Hepatocyte (in vitro differentiated cells): ENCODE data around the gene ITGB7. TPM values are rescaled to one million over a fixed set of nuclear protein-coding genes. Genes with fewer than 3 reads are reported as not detected.

Source experiments
- DNase-seq: peaks from one replicate; pipeline ENCODE4 v3.0.0-alpha.2; 2016; ENCODE audit warnings: low spot score
- H2AFZ ChIP-seq: fragments of 200-600 bp; sonication (generic); 2 replicates; pipeline ENCODE4 v1.6.0; 2016; ENCODE audit warnings: antibody characterized with exemption, mild to moderate bottlenecking
- H3K27ac ChIP-seq: fragments of 200-600 bp; sonication (generic); 2 replicates; pipeline ENCODE4 v1.5.1; 2016; ENCODE audit warnings: mild to moderate bottlenecking
- H3K27me3 ChIP-seq: fragments of 200-600 bp; sonication (generic); 2 replicates; pipeline ENCODE4 v1.6.1; 2016
- H3K36me3 ChIP-seq: fragments of 200-600 bp; sonication (generic); replicated peaks from 2 replicates; pipeline ENCODE4 v1.5.1; 2016; ENCODE audit warnings: low read depth; ENCODE audit not compliant: insufficient read depth
- H3K4me1 ChIP-seq: fragments of 200-600 bp; sonication (generic); 2 replicates; pipeline ENCODE4 v1.5.1; 2016; ENCODE audit warnings: mild to moderate bottlenecking, moderate library complexity; ENCODE audit not compliant: insufficient read depth
- H3K4me2 ChIP-seq: fragments of 200-600 bp; sonication (generic); 2 replicates; pipeline ENCODE4 v1.6.0; 2016
- H3K4me3 ChIP-seq: fragments of 200-600 bp; sonication (generic); 2 replicates; pipeline ENCODE4 v1.5.1; 2016; ENCODE audit warnings: mild to moderate bottlenecking
- H3K79me2 ChIP-seq: fragments of 200-600 bp; sonication (generic); 2 replicates; pipeline ENCODE4 v1.6.0; 2017; ENCODE audit warnings: mild to moderate bottlenecking
- H3K9me2 ChIP-seq: fragments of 200-600 bp; sonication (generic); replicated peaks from 2 replicates; pipeline ENCODE4 v1.6.0; 2017; ENCODE audit warnings: mild to moderate bottlenecking; ENCODE audit not compliant: insufficient read depth
- H3K9me3 ChIP-seq: fragments of 200-600 bp; sonication (generic); 2 replicates; pipeline ENCODE4 v1.5.1; 2016; ENCODE audit warnings: low read depth, mild to moderate bottlenecking
- H4K20me1 ChIP-seq: fragments of 200-600 bp; sonication (generic); 2 replicates; pipeline ENCODE4 v1.6.0; 2016; ENCODE audit warnings: mild to moderate bottlenecking; ENCODE audit not compliant: insufficient read depth, poor library complexity, severe bottlenecking
- EZH2 ChIP-seq: fragments of 200-600 bp; sonication (generic); IDR thresholded peaks from 2 replicates; pipeline ENCODE4 v1.6.1; 2016; ENCODE audit warnings: antibody characterized with exemption, mild to moderate bottlenecking, borderline replicate concordance
- EZH2phosphoT487 ChIP-seq: fragments of 200-600 bp; sonication (generic); IDR thresholded peaks from one replicate; pipeline ENCODE4 v1.6.1; 2018; ENCODE audit warnings: antibody characterized with exemption, mild to moderate bottlenecking, low read depth, moderate library complexity; ENCODE audit not compliant: unreplicated experiment, severe bottlenecking
- WGBS: methylation state at CpG from one replicate; pipeline ENCODE4 v1.1.6; 2016; ENCODE audit warnings: low lambda C conversion rate; ENCODE audit errors: missing lambda C conversion rate; 5-methylcytosine and 5-hydroxymethylcytosine counted together
- polyA plus RNA-seq: library from polyadenylated mRNA; unstranded; fragments of >200 nt; fragmentation: Nextera tagmentation; extraction: Ambion mirVana; gene quantifications from 2 replicates; pipeline ENCODE4 v1.2.1, GENCODE V29; 2016
- total RNA-seq: library from RNA; depleted of rRNA; stranded (reverse); fragments of >200 nt; gene quantifications from 2 replicates; pipeline ENCODE4 v1.2.3, GENCODE V29; 2014
- TF ChIP-seq, protein P1 (sequence below): fragments of 200-600 bp; sonication (generic); IDR thresholded peaks from 2 replicates; pipeline ENCODE4 v1.5.1; 2016; ENCODE audit warnings: antibody characterized with exemption, mild to moderate bottlenecking; ENCODE audit not compliant: poor library complexity

The ITGB7 gene
- total and polyA plus RNA-seq, 2 experiments from 2014 or later: 0.23 TPM; not detected in 1

DNA sequence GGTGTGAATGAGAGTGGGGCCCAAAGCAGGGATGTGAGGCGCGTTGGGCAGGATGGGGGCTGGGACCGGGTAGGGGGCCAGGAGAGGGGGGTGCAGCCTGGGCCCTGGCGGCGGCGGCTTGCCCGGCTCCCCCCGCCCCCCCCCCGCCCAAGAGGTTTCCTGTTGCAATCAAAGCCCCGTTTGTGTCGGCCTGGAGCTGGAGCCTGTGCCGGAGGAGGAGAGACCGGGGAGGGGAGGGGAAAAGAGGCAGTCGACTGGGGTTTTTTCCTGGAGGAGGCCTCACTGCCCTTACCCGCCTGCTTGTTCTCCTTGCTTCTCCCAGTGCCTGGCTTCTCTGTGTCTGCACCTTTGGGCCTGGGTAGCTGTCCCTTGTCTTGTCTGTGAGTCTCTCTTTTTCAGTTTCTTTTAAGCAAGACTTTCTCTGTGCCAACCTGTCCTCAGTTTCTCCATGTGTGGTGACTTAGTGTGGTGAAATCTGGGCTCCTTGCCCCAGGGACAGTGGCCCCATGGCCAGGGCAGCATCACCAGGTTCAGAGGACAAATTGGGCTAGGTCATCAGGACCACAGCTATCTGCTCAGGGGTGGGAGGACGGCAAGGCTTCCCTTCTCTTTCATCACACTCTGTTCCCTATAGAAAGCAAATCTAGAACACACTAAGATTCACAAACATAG lies 16.5 kb upstream of the ITGB7 start:
- WGBS: 43% methylated on average over 4 of the region's 16 CpGs
- Histone ChIP-seq H3K4me2 (peak overlapping the region; percentile 98), H3K9me3 (no peaks in the 10 kb centered on the region), H2AFZ (no peak overlapping the region), H3K9me2 (no peaks in the 10 kb centered on the region), H3K4me3 (no peak overlapping the region), H3K79me2 (peaks cover 17% of the 10 kb centered on the region), H3K27ac (peak overlapping the region; percentile 100), H3K36me3 (no peaks in the 10 kb centered on the region), H4K20me1 (no peaks in the 10 kb centered on the region), H3K27me3 (no peaks in the 10 kb centered on the region), H3K4me1 (peaks cover 43% of the 10 kb centered on the region)
- no peak for TF ChIP-seq EZH2phosphoT487
- no peak for TF ChIP-seq EZH2
- TF ChIP-seq, protein P1, sequence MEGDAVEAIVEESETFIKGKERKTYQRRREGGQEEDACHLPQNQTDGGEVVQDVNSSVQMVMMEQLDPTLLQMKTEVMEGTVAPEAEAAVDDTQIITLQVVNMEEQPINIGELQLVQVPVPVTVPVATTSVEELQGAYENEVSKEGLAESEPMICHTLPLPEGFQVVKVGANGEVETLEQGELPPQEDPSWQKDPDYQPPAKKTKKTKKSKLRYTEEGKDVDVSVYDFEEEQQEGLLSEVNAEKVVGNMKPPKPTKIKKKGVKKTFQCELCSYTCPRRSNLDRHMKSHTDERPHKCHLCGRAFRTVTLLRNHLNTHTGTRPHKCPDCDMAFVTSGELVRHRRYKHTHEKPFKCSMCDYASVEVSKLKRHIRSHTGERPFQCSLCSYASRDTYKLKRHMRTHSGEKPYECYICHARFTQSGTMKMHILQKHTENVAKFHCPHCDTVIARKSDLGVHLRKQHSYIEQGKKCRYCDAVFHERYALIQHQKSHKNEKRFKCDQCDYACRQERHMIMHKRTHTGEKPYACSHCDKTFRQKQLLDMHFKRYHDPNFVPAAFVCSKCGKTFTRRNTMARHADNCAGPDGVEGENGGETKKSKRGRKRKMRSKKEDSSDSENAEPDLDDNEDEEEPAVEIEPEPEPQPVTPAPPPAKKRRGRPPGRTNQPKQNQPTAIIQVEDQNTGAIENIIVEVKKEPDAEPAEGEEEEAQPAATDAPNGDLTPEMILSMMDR: no peak
- DNase-seq: peak; percentile 80

- Histone ChIP-seq H3K27ac (peak overlapping the region; percentile 100), H3K4me3 (no peak overlapping the region), H3K4me2 (peak overlapping the region; percentile 98), H3K4me1 (peaks cover 50% of the 10 kb centered on the region), H3K9me3 (no peaks in the 10 kb centered on the region), H3K36me3 (no peaks in the 10 kb centered on the region), H3K9me2 (no peaks in the 10 kb centered on the region), H4K20me1 (no peaks in the 10 kb centered on the region), H3K79me2 (peaks cover 24% of the 10 kb centered on the region), H2AFZ (no peak overlapping the region), H3K27me3 (no peaks in the 10 kb centered on the region)
- no peak for DNase-seq
- WGBS: 38% methylated on average over 4 of the region's 4 CpGs
- TF ChIP-seq, protein P1: no peak
- no peak for TF ChIP-seq EZH2phosphoT487
- no peak for TF ChIP-seq EZH2
Measured at GRCh38 chr12:53222806-53223261, 15.8 kb upstream of the ITGB7 start.

GRCh38 chr12:53222170-53222721 lies 15.2 kb upstream of the ITGB7 start:
- no peaks in the 10 kb centered on the region for H3K9me3 ChIP-seq
- peak overlapping the region; percentile 98 for H3K4me2 ChIP-seq
- no peak for DNase-seq
- H3K79me2 ChIP-seq: peaks cover 28% of the 10 kb centered on the region
- H3K27ac ChIP-seq: peak overlapping the region; percentile 100
- no peaks in the 10 kb centered on the region for H4K20me1 ChIP-seq
- no peak for TF ChIP-seq EZH2phosphoT487
- no peak for TF ChIP-seq EZH2
- TF ChIP-seq, protein P1: no peak
- H3K4me1 ChIP-seq: peaks cover 56% of the 10 kb centered on the region
- H3K36me3 ChIP-seq: no peaks in the 10 kb centered on the region
- H2AFZ ChIP-seq: no peak overlapping the region
- H3K9me2 ChIP-seq: no peaks in the 10 kb centered on the region
- no peaks in the 10 kb centered on the region for H3K27me3 ChIP-seq
- WGBS: 37% methylated on average over 4 of the region's 5 CpGs
- H3K4me3 ChIP-seq: peak overlapping the region; percentile 35
